Smooth muscle cell (in vitro differentiated cells): Measurements from ENCODE around the gene TMC8. TPM values are rescaled to one million over a fixed set of nuclear protein-coding genes. Genes with fewer than 3 reads are reported as not detected.

Experiments used
- DNase-seq: peaks from one replicate; lab custom pipeline; 2025; ENCODE audit not compliant: unreplicated experiment; lab: John Stamatoyannopoulos, UW
- H2AFZ ChIP-seq: fragments of 200-600 bp; sonication (generic); 2 replicates; pipeline ENCODE4 v1.6.0; 2016; ENCODE audit warnings: antibody characterized with exemption, low read depth, mild to moderate bottlenecking
- H3F3A ChIP-seq: fragments of 200-600 bp; sonication (generic); 2 replicates; pipeline ENCODE4 v1.6.0; 2017; ENCODE audit warnings: antibody characterized with exemption, low read depth
- H3K27ac ChIP-seq: fragments of 200-600 bp; sonication (generic); 2 replicates; pipeline ENCODE4 v1.5.1; 2016; ENCODE audit warnings: low read depth, mild to moderate bottlenecking
- H3K27me3 ChIP-seq: fragments of 200-600 bp; sonication (generic); 2 replicates; pipeline ENCODE4 v1.6.1; 2016; ENCODE audit warnings: low read depth, mild to moderate bottlenecking
- H3K36me3 ChIP-seq: fragments of 200-600 bp; sonication (generic); 2 replicates; pipeline ENCODE4 v1.5.1; 2016; ENCODE audit warnings: low read depth
- H3K4me1 ChIP-seq: fragments of 200-600 bp; sonication (generic); 2 replicates; pipeline ENCODE4 v1.5.1; 2016; ENCODE audit warnings: low read depth
- H3K4me2 ChIP-seq: fragments of 200-600 bp; sonication (generic); 2 replicates; pipeline ENCODE4 v1.6.0; 2016; ENCODE audit warnings: mild to moderate bottlenecking
- H3K4me3 ChIP-seq: fragments of 200-600 bp; sonication (generic); 2 replicates; pipeline ENCODE4 v1.5.1; 2016; ENCODE audit warnings: mild to moderate bottlenecking
- H3K79me2 ChIP-seq: fragments of 200-600 bp; sonication (generic); 2 replicates; pipeline ENCODE4 v1.6.0; 2016; ENCODE audit warnings: low read depth, mild to moderate bottlenecking
- H3K9ac ChIP-seq: fragments of 200-600 bp; sonication (generic); 2 replicates; pipeline ENCODE4 v1.6.0; 2016; ENCODE audit warnings: low read depth
- H3K9me3 ChIP-seq: fragments of 200-600 bp; sonication (generic); replicated peaks from 2 replicates; pipeline ENCODE4 v1.5.1; 2016; ENCODE audit warnings: low read depth
- H4K20me1 ChIP-seq: fragments of 200-600 bp; sonication (generic); 2 replicates; pipeline ENCODE4 v1.6.0; 2016; ENCODE audit warnings: low read depth
- CTCF ChIP-seq: fragments of 200-600 bp; sonication (generic); IDR thresholded peaks from 2 replicates; pipeline ENCODE4 v1.5.1; 2017; ENCODE audit warnings: borderline replicate concordance, mild to moderate bottlenecking, antibody characterized with exemption; ENCODE audit not compliant: insufficient read depth, poor library complexity, severe bottlenecking
- WGBS: methylation state at CpG from one replicate; pipeline ENCODE4 v1.1.7; 2016; ENCODE audit warnings: low lambda C conversion rate; 5-methylcytosine and 5-hydroxymethylcytosine counted together
- polyA plus RNA-seq: library from polyadenylated mRNA; unstranded; fragments of >200 nt; fragmentation: Nextera tagmentation; extraction: Ambion mirVana; gene quantifications from 2 replicates; pipeline ENCODE4 v1.2.1, GENCODE V29; 2016
- total RNA-seq: library from RNA; depleted of rRNA; stranded (reverse); fragments of >200 nt; gene quantifications from 2 replicates; pipeline ENCODE4 v1.2.3, GENCODE V29; 2014

Gene TMC8
- total and polyA plus RNA-seq, 2 experiments from 2014 or later = 0.27 to 0.38 TPM

GRCh38 chr17:78172249-78173051 is 41.9 kb downstream of the TMC8 start:
- Histone ChIP-seq H3K9me3 (no peaks in the 10 kb centered on the region), H3K27ac (no peak overlapping the region), H2AFZ (no peak overlapping the region), H3K9ac (no peak overlapping the region), H3K4me3 (no peak overlapping the region), H4K20me1 (peaks cover 18% of the 10 kb centered on the region), H3K27me3 (no peaks in the 10 kb centered on the region), H3K4me1 (no peaks in the 10 kb centered on the region), H3K4me2 (peak overlapping the region; percentile 26), H3K79me2 (no peaks in the 10 kb centered on the region), H3F3A (peaks cover 4% of the 10 kb centered on the region), H3K36me3 (no peaks in the 10 kb centered on the region)
- WGBS = 72% methylated on average over 19 of the region's 19 CpGs
- DNase-seq = no peak
- no peak for TF ChIP-seq CTCF

- no peaks in the 10 kb centered on the region for H3K79me2 ChIP-seq
- DNase-seq = no peak
- H3K27ac ChIP-seq = no peak overlapping the region
- H3K4me3 ChIP-seq = no peak overlapping the region
- peak overlapping the region; percentile 26 for H3K4me2 ChIP-seq
- no peaks in the 10 kb centered on the region for H3K9me3 ChIP-seq
- H3K4me1 ChIP-seq = no peaks in the 10 kb centered on the region
- WGBS = 52% methylated on average over 11 of the region's 11 CpGs
- no peak for TF ChIP-seq CTCF
- peaks cover 4% of the 10 kb centered on the region for H3F3A ChIP-seq
- peaks cover 18% of the 10 kb centered on the region for H4K20me1 ChIP-seq
- no peak overlapping the region for H2AFZ ChIP-seq
- H3K36me3 ChIP-seq = no peaks in the 10 kb centered on the region
- H3K9ac ChIP-seq = no peak overlapping the region
- no peaks in the 10 kb centered on the region for H3K27me3 ChIP-seq
These were observed 42.6 kb downstream of the TMC8 start for GRCh38 chr17:78173097-78173715.

DNA sequence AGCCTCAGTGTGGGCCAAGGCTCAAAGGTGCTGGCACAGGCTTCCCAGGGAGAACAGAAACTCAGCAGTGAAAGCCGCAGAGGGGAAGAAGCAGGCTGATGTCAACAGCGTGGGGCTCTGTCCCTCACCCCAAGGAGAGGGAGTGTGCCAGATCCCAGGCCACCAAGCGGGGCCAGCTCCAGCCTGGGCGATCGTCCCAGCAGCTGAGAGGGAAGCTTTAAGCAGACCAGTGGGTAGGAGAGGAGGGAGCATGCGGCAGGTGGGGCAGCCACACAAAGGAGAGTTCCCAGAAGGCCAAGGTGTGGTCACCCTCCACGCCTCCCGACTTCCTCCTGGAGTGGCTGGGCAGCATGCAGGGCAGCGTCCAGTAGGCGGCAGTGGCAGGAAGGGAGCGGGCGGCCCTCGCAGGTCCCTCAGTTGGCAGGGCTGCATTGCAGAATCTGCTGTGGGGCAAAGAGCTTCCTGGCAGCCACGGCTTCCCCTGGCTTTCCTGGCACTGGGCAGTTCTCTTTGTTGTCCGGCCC is 43.8 kb downstream of the TMC8 start:
- no peak overlapping the region for H3K4me3 ChIP-seq
- H3K79me2 ChIP-seq = no peaks in the 10 kb centered on the region
- H3K4me1 ChIP-seq = no peaks in the 10 kb centered on the region
- H3K9me3 ChIP-seq = no peaks in the 10 kb centered on the region
- peaks cover 4% of the 10 kb centered on the region for H3F3A ChIP-seq
- no peak overlapping the region for H2AFZ ChIP-seq
- H3K9ac ChIP-seq = no peak overlapping the region
- no peak overlapping the region for H3K4me2 ChIP-seq
- H3K27ac ChIP-seq = no peak overlapping the region
- 96% methylated on average over 14 of the region's 15 CpGs for WGBS
- no peaks in the 10 kb centered on the region for H3K27me3 ChIP-seq
- TF ChIP-seq CTCF = no peak
- no peaks in the 10 kb centered on the region for H3K36me3 ChIP-seq
- peaks cover 14% of the 10 kb centered on the region for H4K20me1 ChIP-seq
- DNase-seq = no peak
